ENCODE data around the gene TSC22D4.
A peak's percentile ranks its signal among the peaks of the same experiment; 100 is the strongest.

The TSC22D4 gene

GRCh38 chr7:100490483-100491191, 11.6 kb upstream of the TSC22D4 start:
- TF ChIP-seq EZH2phosphoT487 (IDR thresholded peaks at IDR 0.05; ENCODE audit: low read depth), result no peak
- no peak for TF ChIP-seq CTCF (IDR thresholded peaks at IDR 0.05; ENCODE audit: low read depth, low read length)
- H4K20me1 ChIP-seq (ENCODE audit: insufficient read depth, low read length), result no peaks in the 10 kb centered on the region
- peak overlapping the region; percentile 49 for H3K4me2 ChIP-seq (ENCODE audit: low read length)
- H3K4me3 ChIP-seq (ENCODE audit: low read length), result no peak overlapping the region
- H3K4me1 ChIP-seq (ENCODE audit: low read length), result peaks cover 26% of the 10 kb centered on the region
- no peak overlapping the region for H3K27ac ChIP-seq (ENCODE audit: low read length)
- peaks cover 7% of the 10 kb centered on the region; the same call in 1 of the 2 replicates for H3K27me3 ChIP-seq (ENCODE audit: low read depth, low read length)
- no peaks in the 10 kb centered on the region for H3K9me3 ChIP-seq (ENCODE audit: insufficient read depth, low read length)
- H3K79me2 ChIP-seq (ENCODE audit: low read length), result no peaks in the 10 kb centered on the region
- H3K36me3 ChIP-seq (replicated peaks; ENCODE audit: low read depth, low read length), result no peaks in the 10 kb centered on the region
- H3K9ac ChIP-seq (ENCODE audit: low read length), result no peak overlapping the region
- H2AFZ ChIP-seq (ENCODE audit: low read depth, low read length), result no peak overlapping the region; the same call in 1 of the 2 replicates

- peak overlapping the region; percentile 49 for H3K4me2 ChIP-seq (ENCODE audit: low read length)
- H3K27ac ChIP-seq (ENCODE audit: low read length), result no peak overlapping the region
- H2AFZ ChIP-seq (ENCODE audit: low read depth, low read length), result no peak overlapping the region
- peaks cover 26% of the 10 kb centered on the region for H3K4me1 ChIP-seq (ENCODE audit: low read length)
- no peaks in the 10 kb centered on the region for H3K36me3 ChIP-seq (replicated peaks; ENCODE audit: low read depth, low read length)
- TF ChIP-seq CTCF (IDR thresholded peaks at IDR 0.05; ENCODE audit: low read depth, low read length), result no peak
- TF ChIP-seq EZH2phosphoT487 (IDR thresholded peaks at IDR 0.05; ENCODE audit: low read depth), result no peak
- H3K9ac ChIP-seq (ENCODE audit: low read length), result no peak overlapping the region
- peaks cover 6% of the 10 kb centered on the region; the same call in 1 of the 2 replicates for H3K27me3 ChIP-seq (ENCODE audit: low read depth, low read length)
- no peaks in the 10 kb centered on the region for H3K79me2 ChIP-seq (ENCODE audit: low read length)
- H4K20me1 ChIP-seq (ENCODE audit: insufficient read depth, low read length), result no peaks in the 10 kb centered on the region
- H3K9me3 ChIP-seq (ENCODE audit: insufficient read depth, low read length), result no peaks in the 10 kb centered on the region
- no peak overlapping the region for H3K4me3 ChIP-seq (ENCODE audit: low read length)
These were observed 10.8 kb upstream of the TSC22D4 start for GRCh38 chr7:100489824-100490223.

GRCh38 chr7:100489121-100489520, 10.1 kb upstream of the TSC22D4 start:
- H3K27ac ChIP-seq (ENCODE audit: low read length), result no peak overlapping the region
- no peak overlapping the region for H3K9ac ChIP-seq (ENCODE audit: low read length)
- H3K4me1 ChIP-seq (ENCODE audit: low read length), result peaks cover 26% of the 10 kb centered on the region
- H3K36me3 ChIP-seq (replicated peaks; ENCODE audit: low read depth, low read length), result no peaks in the 10 kb centered on the region
- H4K20me1 ChIP-seq (ENCODE audit: insufficient read depth, low read length), result no peaks in the 10 kb centered on the region
- TF ChIP-seq EZH2phosphoT487 (IDR thresholded peaks at IDR 0.05; ENCODE audit: low read depth) (no peak), CTCF (IDR thresholded peaks at IDR 0.05; ENCODE audit: low read depth, low read length) (no peak)
- no peaks in the 10 kb centered on the region for H3K9me3 ChIP-seq (ENCODE audit: insufficient read depth, low read length)
- no peak overlapping the region for H2AFZ ChIP-seq (ENCODE audit: low read depth, low read length)
- H3K79me2 ChIP-seq (ENCODE audit: low read length), result no peaks in the 10 kb centered on the region
- H3K27me3 ChIP-seq (ENCODE audit: low read depth, low read length), result peaks cover 3% of the 10 kb centered on the region; the same call in 1 of the 2 replicates
- no peak overlapping the region for H3K4me2 ChIP-seq (ENCODE audit: low read length)
- H3K4me3 ChIP-seq (ENCODE audit: low read length), result no peak overlapping the region

- no peak for TF ChIP-seq EZH2phosphoT487 (IDR thresholded peaks at IDR 0.05; ENCODE audit: low read depth)
- TF ChIP-seq CTCF (IDR thresholded peaks at IDR 0.05; ENCODE audit: low read depth, low read length), result no peak
- H3K4me2 ChIP-seq (ENCODE audit: low read length), result no peak overlapping the region
- H3K36me3 ChIP-seq (replicated peaks; ENCODE audit: low read depth, low read length), result no peaks in the 10 kb centered on the region
- no peaks in the 10 kb centered on the region for H3K9me3 ChIP-seq (ENCODE audit: insufficient read depth, low read length)
- H3K9ac ChIP-seq (ENCODE audit: low read length), result no peak overlapping the region
- no peaks in the 10 kb centered on the region for H4K20me1 ChIP-seq (ENCODE audit: insufficient read depth, low read length)
- H3K27me3 ChIP-seq (ENCODE audit: low read depth, low read length), result no peaks in the 10 kb centered on the region; the same call in 1 of the 2 replicates
- H3K4me3 ChIP-seq (ENCODE audit: low read length), result no peak overlapping the region
- no peak overlapping the region for H3K27ac ChIP-seq (ENCODE audit: low read length)
- peaks cover 22% of the 10 kb centered on the region for H3K4me1 ChIP-seq (ENCODE audit: low read length)
- no peak overlapping the region for H2AFZ ChIP-seq (ENCODE audit: low read depth, low read length)
- no peaks in the 10 kb centered on the region for H3K79me2 ChIP-seq (ENCODE audit: low read length)
These were observed 9.5 kb upstream of the TSC22D4 start for GRCh38 chr7:100488333-100489095.
